ENCODE data around the gene QRICH2.

DNA sequence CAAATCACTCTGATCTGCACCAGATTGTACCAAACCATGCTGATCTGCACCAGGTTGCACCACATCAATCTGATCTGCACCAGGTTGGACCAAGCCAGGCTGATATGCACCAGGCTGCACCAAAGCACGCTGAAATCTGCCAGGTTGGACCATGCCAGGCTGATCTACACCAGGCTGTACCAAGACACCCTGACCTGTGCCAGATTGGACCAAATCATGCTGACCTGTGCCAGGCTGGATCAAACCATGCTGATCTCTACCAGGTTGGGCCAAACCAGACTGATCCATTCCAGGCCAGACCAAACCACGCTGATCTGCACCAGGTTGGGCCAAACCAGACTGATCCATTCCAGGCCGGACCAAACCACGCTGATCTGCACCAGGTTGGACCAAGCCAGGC is 15.5 kb downstream of the QRICH2 start:
- TF ChIP-seq POLR2AphosphoS5 (IDR thresholded peaks at IDR 0.05; ENCODE audit: control insufficient read depth, insufficient read depth, low read depth, low read length), result no peak
- TF ChIP-seq POLR2A (conservative IDR thresholded peaks at IDR 0.05), result no peak
- TF ChIP-seq, protein P1, sequence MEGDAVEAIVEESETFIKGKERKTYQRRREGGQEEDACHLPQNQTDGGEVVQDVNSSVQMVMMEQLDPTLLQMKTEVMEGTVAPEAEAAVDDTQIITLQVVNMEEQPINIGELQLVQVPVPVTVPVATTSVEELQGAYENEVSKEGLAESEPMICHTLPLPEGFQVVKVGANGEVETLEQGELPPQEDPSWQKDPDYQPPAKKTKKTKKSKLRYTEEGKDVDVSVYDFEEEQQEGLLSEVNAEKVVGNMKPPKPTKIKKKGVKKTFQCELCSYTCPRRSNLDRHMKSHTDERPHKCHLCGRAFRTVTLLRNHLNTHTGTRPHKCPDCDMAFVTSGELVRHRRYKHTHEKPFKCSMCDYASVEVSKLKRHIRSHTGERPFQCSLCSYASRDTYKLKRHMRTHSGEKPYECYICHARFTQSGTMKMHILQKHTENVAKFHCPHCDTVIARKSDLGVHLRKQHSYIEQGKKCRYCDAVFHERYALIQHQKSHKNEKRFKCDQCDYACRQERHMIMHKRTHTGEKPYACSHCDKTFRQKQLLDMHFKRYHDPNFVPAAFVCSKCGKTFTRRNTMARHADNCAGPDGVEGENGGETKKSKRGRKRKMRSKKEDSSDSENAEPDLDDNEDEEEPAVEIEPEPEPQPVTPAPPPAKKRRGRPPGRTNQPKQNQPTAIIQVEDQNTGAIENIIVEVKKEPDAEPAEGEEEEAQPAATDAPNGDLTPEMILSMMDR (IDR thresholded peaks at IDR 0.05 in 2 of 3, conservative IDR thresholded peaks at IDR 0.05 in 1 of 3; ENCODE audit: insufficient read depth in 2 of 3, low read depth in 1 of 3, low read length in 3 of 3), result no peak
- TF ChIP-seq HNRNPK (IDR thresholded peaks at IDR 0.05; ENCODE audit: low read depth, low read length, poor library complexity, severe bottlenecking), result no peak

Data from K562 (cell line).